Endothelial cell of umbilical vein (primary cell): ENCODE measurements around the gene TRIM17. TPM values are rescaled to one million over a fixed set of nuclear protein-coding genes. Genes with fewer than 3 reads are reported as not detected.

Experiments used
- BruUV-seq: library from RNA; stranded (reverse); fragments of 400-500 nt; replicated peaks from 2 replicates; lab custom pipeline; 2021; lab: Mats Ljungman, UMichigan
- CTCF ChIA-PET: fragments of 300-600, 350-600 bp; sonication (Branson Sonifier 250); formaldehyde crosslinking; loops from one replicate; lab custom pipeline; 2021; ENCODE audit warnings: antibody characterized with exemption, inconsistent platforms; lab: Charles Lee
- POLR2A ChIA-PET: fragments of 300-600, 350-600 bp; sonication (Branson Sonifier 250); formaldehyde crosslinking; loops from one replicate; lab custom pipeline; 2021; ENCODE audit warnings: antibody characterized with exemption, inconsistent platforms; lab: Charles Lee
- DNase-seq: peaks from one replicate; pipeline ENCODE4 v3.0.0-alpha.2; 2011; ENCODE audit warnings: low read depth, low spot score
- FAIRE-seq: peaks from 2 replicates; lab custom pipeline; 2011; peaks lifted over from hg19 to GRCh38; lab: Jason Lieb, UNC
- H2AFZ ChIP-seq: 2 replicates; pipeline ENCODE4 v1.6.0; 2012; ENCODE audit warnings: low read depth, low read length, control low read depth, inconsistent platforms
- H3K27ac ChIP-seq: 2 replicates; pipeline ENCODE4 v1.5.1; 2011; ENCODE audit warnings: low read depth, mild to moderate bottlenecking, control low read depth, low read length, moderate library complexity; ENCODE audit not compliant: insufficient read depth
- H3K27me3 ChIP-seq, 2 experiments: 2 replicates each; pipeline versions ENCODE4 v1.6.0 to v1.6.1; 2011; ENCODE audit warnings: low read length in 2 of 2, mixed read lengths in 1 of 2; ENCODE audit not compliant: control insufficient read depth in 2 of 2, insufficient read depth in 2 of 2
- H3K36me3 ChIP-seq, 2 experiments: 2 replicates in 1 of 2; 3 replicates in 1 of 2; pipeline ENCODE4 v1.5.1; 2011; ENCODE audit warnings: low read length in 2 of 2, mild to moderate bottlenecking in 1 of 2, moderate library complexity in 1 of 2; ENCODE audit not compliant: control insufficient read depth in 2 of 2, insufficient read depth in 2 of 2; ENCODE audit errors: extremely low read depth in 1 of 2
- H3K4me1 ChIP-seq: 3 replicates; pipeline ENCODE4 v1.5.1; 2011; ENCODE audit warnings: mild to moderate bottlenecking, low read length; ENCODE audit not compliant: control insufficient read depth, insufficient read depth; ENCODE audit errors: extremely low read depth
- H3K4me2 ChIP-seq: 2 replicates; pipeline ENCODE4 v1.6.1; 2011; ENCODE audit warnings: low read length, control low read depth, mixed read lengths; ENCODE audit not compliant: insufficient read depth
- H3K4me3 ChIP-seq, 3 experiments: fragments of 200-600 bp in 1 of 3; sonication (generic), shearing (Covaris generic) in 1 of 3; replicated peaks in 1 of 3; 2 replicates each; pipeline ENCODE4 v1.5.1; 2011 to 2016; ENCODE audit warnings: control low read depth in 3 of 3, low read length in 3 of 3, mild to moderate bottlenecking in 2 of 3, inconsistent platforms in 1 of 3, low read depth in 1 of 3, moderate library complexity in 1 of 3; ENCODE audit not compliant: insufficient read depth in 1 of 3
- H3K79me2 ChIP-seq: 2 replicates; pipeline ENCODE4 v1.6.0; 2012; ENCODE audit warnings: low read length, inconsistent platforms; ENCODE audit not compliant: control insufficient read depth, insufficient read depth
- H3K9ac ChIP-seq: replicated peaks from 2 replicates; pipeline ENCODE3; 2011; ENCODE audit warnings: low read length, control low read depth; ENCODE audit not compliant: insufficient read depth; ENCODE audit errors: extremely low read depth
- H3K9me1 ChIP-seq: replicated peaks from 3 replicates; pipeline ENCODE4 v1.6.0; 2011; ENCODE audit warnings: mild to moderate bottlenecking, low read length; ENCODE audit not compliant: control insufficient read depth, insufficient read depth; ENCODE audit errors: extremely low read depth
- H3K9me3 ChIP-seq: replicated peaks from 2 replicates; pipeline ENCODE4 v1.5.1; 2012; ENCODE audit warnings: low read length, inconsistent platforms; ENCODE audit not compliant: control insufficient read depth, insufficient read depth
- H4K20me1 ChIP-seq: replicated peaks from 2 replicates; pipeline ENCODE3; 2011; ENCODE audit warnings: mild to moderate bottlenecking, low read length; ENCODE audit not compliant: control insufficient read depth, insufficient read depth; ENCODE audit errors: extremely low read depth
- EZH2 ChIP-seq: IDR thresholded peaks from 2 replicates; pipeline ENCODE4 v1.6.1; 2012; ENCODE audit warnings: borderline replicate concordance, low read depth, mild to moderate bottlenecking, moderate library complexity, low read length, inconsistent platforms; ENCODE audit not compliant: severe bottlenecking
- FOS ChIP-seq: IDR thresholded peaks from 2 replicates; pipeline ENCODE4 v1.6.1; 2011; ENCODE audit warnings: mild to moderate bottlenecking, low read length, moderate library complexity, borderline replicate concordance; ENCODE audit not compliant: insufficient read depth
- GATA2 ChIP-seq: IDR thresholded peaks from 2 replicates; pipeline ENCODE4 v1.7.0; 2011; ENCODE audit warnings: low read depth, mild to moderate bottlenecking, moderate library complexity, mixed read lengths, low read length; ENCODE audit not compliant: insufficient read length, insufficient read depth
- JUN ChIP-seq: IDR thresholded peaks from 2 replicates; pipeline ENCODE4 v1.6.1; 2011; ENCODE audit warnings: borderline replicate concordance, low read depth; ENCODE audit not compliant: insufficient read length, insufficient read depth
- MYC ChIP-seq: IDR thresholded peaks from one replicate; pipeline ENCODE4 v1.6.1; 2011; ENCODE audit warnings: mild to moderate bottlenecking, low read depth, low read length
- POLR2A ChIP-seq: IDR thresholded peaks from 2 replicates; pipeline ENCODE4 v1.6.1; 2012; ENCODE audit warnings: low read depth, mild to moderate bottlenecking, control low read depth, low read length
- POLR2AphosphoS5 ChIP-seq: IDR thresholded peaks from 2 replicates; pipeline ENCODE4 v1.6.1; 2012; ENCODE audit warnings: low read depth, mild to moderate bottlenecking, control low read depth, low read length, moderate library complexity; ENCODE audit not compliant: insufficient read depth
- dilution Hi-C: fragments of 300-500 bp; cut with MboI; formaldehyde crosslinking; loops from one replicate; pipeline ENCODE4 v1.15.0; 2019; ENCODE audit warnings: low sequenced_read_pairs; ENCODE audit not compliant: extremely low pct_ligation_motif_present
- intact Hi-C: fragments of 100-400 bp; cut with micrococcal nuclease; formaldehyde crosslinking; loops from one replicate; pipeline ENCODE4 v1.10.0; 2022
- polyA plus RNA-seq, 4 experiments: library from polyadenylated mRNA; depleted of rRNA in 3 of 4; stranded (reverse) in 3 of 4; unstranded in 1 of 4; fragments of >200 nt; gene quantifications; 2 replicates each; pipeline versions ENCODE4 v1.2.1 to v1.2.3, GENCODE V29; 2011 to 2012; ENCODE audit warnings: missing spikeins in 1 of 4
- total RNA-seq: library from RNA; stranded (reverse); gene quantifications from 2 replicates; pipeline ENCODE4 v1.2.3, GENCODE V29; 2021
- TF ChIP-seq, protein P1 (sequence below): IDR thresholded peaks from 2 replicates; pipeline ENCODE4 v1.6.1; 2011; ENCODE audit not compliant: insufficient read depth, insufficient read length
- TF ChIP-seq, protein P2 (sequence below), 2 donors: IDR thresholded peaks; 1 replicate in 1 of 2; 2 replicates in 1 of 2; pipeline ENCODE4 v1.5.1; 2011; ENCODE audit warnings: low read length in 2 of 2, mild to moderate bottlenecking in 2 of 2, moderate library complexity in 2 of 2, control low read depth in 1 of 2, inconsistent platforms in 1 of 2, low read depth in 1 of 2; ENCODE audit not compliant: insufficient read depth in 1 of 2; ENCODE audit errors: extremely low read depth in 1 of 2

The TRIM17 gene
- total and polyA plus RNA-seq, 2 donors (not counting 3 experiments of a cell fraction or from before 2014, with no cell fraction given), result not detected

DNA sequence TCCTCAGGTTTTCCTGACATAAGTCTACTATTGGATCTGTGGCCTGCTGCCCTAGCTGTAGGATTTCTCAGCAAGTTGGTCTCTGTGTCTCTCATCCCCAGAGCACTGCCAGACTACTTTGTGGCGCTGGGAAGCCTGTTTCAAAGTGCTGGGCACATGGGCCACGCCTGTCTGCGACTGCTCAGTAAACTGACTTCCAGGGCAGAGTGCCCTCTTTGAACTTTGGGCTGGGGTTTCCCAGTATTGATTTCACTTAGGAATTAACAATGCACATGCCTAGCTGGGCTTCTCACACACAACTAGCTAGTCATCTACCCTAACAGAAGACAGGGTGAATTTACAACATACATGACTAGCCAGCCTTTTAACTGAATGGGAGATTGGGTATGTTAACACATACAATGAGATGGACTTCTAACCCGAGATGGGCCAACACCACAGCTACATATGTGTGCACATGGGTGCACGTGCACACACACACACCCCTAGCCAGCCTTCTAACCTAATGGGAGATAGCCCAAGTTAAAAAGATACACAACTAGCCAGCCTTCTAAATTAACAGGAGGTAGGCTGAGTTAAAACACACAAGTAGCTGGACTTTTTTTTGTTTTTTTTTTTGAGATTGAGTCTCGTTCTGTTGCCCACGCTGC is 6.9 kb upstream of the TRIM17 start:
- H3K4me2 ChIP-seq, result no peak overlapping the region
- no peak overlapping the region for H3K4me3 ChIP-seq
- H3K9me3 ChIP-seq, result no peaks in the 10 kb centered on the region
- ChIA-PET CTCF (interaction anchor here (1.3 kb wide), 1 partner anchor 11 kb away, joined by 6 read pairs; no protein-coding TSS in a partner anchor), POLR2A (no interaction called here)
- no peak for DNase-seq
- no peak overlapping the region for H2AFZ ChIP-seq
- H3K36me3 ChIP-seq, result no peaks in the 10 kb centered on the region
- H3K9me1 ChIP-seq, result no peaks in the 10 kb centered on the region
- BruUV-seq, result no TSS peak
- no peaks in the 10 kb centered on the region for H3K79me2 ChIP-seq
- H4K20me1 ChIP-seq, result no peaks in the 10 kb centered on the region
- no peak for TF ChIP-seq FOS
- TF ChIP-seq, protein P1, sequence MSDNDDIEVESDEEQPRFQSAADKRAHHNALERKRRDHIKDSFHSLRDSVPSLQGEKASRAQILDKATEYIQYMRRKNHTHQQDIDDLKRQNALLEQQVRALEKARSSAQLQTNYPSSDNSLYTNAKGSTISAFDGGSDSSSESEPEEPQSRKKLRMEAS, result no peak
- H3K27me3 ChIP-seq, result peaks cover 6 to 11% of the 10 kb centered on the region in 2 experiments
- H3K4me1 ChIP-seq, result no peaks in the 10 kb centered on the region
- H3K9ac ChIP-seq, result no peak overlapping the region
- FAIRE-seq, result no peak
- H3K27ac ChIP-seq, result no peak overlapping the region
- dilution Hi-C loops, result no loop called here
- intact Hi-C loops, result no loop called here

DNA sequence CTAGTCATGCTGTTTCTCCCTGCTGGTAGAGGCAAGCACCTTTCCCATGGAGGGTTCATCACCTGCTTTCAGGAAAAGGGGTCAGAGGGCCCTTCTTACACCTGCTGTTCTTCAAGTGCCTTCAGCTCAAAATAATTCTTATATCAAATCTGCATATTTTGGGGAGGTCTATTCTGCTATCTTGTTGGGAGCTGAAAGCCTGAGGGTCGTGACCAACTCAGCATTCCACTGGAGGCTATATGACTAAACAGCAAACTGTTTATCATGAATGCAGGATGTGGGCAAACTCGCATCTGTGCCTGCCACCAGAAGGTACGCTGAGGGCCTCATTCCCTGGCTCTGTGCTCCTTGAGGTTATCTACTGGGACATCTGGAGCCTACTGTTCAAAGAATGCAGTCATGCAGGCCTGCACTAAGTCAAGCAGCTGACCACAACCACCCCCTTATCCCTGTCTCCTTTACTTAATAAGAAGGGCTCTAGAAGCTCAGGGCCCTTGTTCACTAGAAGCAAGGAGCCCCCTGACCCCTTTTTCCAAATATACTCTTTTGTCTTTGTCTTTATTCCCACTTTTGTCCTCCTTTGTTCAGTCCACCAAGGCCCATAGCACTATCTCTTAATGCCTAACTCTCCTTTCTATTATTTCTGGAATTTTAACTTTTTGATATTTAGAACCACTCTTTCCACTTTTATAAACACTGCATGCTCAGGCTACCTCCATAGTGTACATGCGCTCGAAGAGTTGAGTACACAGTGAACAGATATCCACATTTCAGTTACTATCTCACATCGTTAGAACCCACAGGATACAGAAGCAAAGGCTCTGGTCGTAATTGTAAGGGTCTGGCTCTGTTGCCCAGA is 4.5 kb upstream of the TRIM17 start:
- H4K20me1 ChIP-seq, result no peaks in the 10 kb centered on the region
- CTCF ChIA-PET, result no interaction called here
- no peak overlapping the region for H3K9ac ChIP-seq
- H2AFZ ChIP-seq, result no peak overlapping the region
- intact Hi-C loops (no loop called here), dilution Hi-C loops (no loop called here)
- peaks cover 19 to 27% of the 10 kb centered on the region in 2 experiments for H3K27me3 ChIP-seq
- no peaks in the 10 kb centered on the region for H3K9me3 ChIP-seq
- no peak for FAIRE-seq
- H3K27ac ChIP-seq, result no peak overlapping the region
- H3K79me2 ChIP-seq, result no peaks in the 10 kb centered on the region
- no peaks in the 10 kb centered on the region for H3K4me1 ChIP-seq
- TF ChIP-seq EZH2, result no peak
- no peak for TF ChIP-seq POLR2AphosphoS5
- no peak for TF ChIP-seq MYC
- no peak for TF ChIP-seq GATA2
- TF ChIP-seq FOS, result no peak
- TF ChIP-seq, protein P1, result no peak
- no peak for TF ChIP-seq JUN
- TF ChIP-seq, protein P2, sequence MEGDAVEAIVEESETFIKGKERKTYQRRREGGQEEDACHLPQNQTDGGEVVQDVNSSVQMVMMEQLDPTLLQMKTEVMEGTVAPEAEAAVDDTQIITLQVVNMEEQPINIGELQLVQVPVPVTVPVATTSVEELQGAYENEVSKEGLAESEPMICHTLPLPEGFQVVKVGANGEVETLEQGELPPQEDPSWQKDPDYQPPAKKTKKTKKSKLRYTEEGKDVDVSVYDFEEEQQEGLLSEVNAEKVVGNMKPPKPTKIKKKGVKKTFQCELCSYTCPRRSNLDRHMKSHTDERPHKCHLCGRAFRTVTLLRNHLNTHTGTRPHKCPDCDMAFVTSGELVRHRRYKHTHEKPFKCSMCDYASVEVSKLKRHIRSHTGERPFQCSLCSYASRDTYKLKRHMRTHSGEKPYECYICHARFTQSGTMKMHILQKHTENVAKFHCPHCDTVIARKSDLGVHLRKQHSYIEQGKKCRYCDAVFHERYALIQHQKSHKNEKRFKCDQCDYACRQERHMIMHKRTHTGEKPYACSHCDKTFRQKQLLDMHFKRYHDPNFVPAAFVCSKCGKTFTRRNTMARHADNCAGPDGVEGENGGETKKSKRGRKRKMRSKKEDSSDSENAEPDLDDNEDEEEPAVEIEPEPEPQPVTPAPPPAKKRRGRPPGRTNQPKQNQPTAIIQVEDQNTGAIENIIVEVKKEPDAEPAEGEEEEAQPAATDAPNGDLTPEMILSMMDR (IDR thresholded peaks at IDR 0.05; ENCODE audit: extremely low read depth in 1 of 2, insufficient read depth in 1 of 2, low read depth in 1 of 2, low read length in 2 of 2), result no peak
- no peak for TF ChIP-seq POLR2A
- H3K9me1 ChIP-seq, result no peaks in the 10 kb centered on the region
- POLR2A ChIA-PET, result no interaction called here
- no peak overlapping the region for H3K4me2 ChIP-seq
- no TSS peak for BruUV-seq
- no peak overlapping the region for H3K4me3 ChIP-seq
- no peak for DNase-seq
- no peaks in the 10 kb centered on the region for H3K36me3 ChIP-seq
